GM23338 (cell line): Measurements from ENCODE around the gene DNAJC13.

Experiments
- EZH2 ChIP-seq: fragments of 200-600 bp; sonication (generic); IDR thresholded peaks from one replicate; pipeline ENCODE4 v1.8.0; 2017; ENCODE audit warnings: antibody characterized with exemption, mild to moderate bottlenecking, low read depth; ENCODE audit not compliant: unreplicated experiment
- EZH2phosphoT487 ChIP-seq: fragments of 200-600 bp; sonication (generic); IDR thresholded peaks from one replicate; pipeline ENCODE4 v1.8.1; 2018; ENCODE audit warnings: antibody characterized with exemption; ENCODE audit not compliant: unreplicated experiment
- POLR2AphosphoS5 ChIP-seq: IDR thresholded peaks from 2 replicates; pipeline ENCODE4 v1.6.1; 2016; ENCODE audit warnings: antibody characterized with exemption, low read depth

DNA sequence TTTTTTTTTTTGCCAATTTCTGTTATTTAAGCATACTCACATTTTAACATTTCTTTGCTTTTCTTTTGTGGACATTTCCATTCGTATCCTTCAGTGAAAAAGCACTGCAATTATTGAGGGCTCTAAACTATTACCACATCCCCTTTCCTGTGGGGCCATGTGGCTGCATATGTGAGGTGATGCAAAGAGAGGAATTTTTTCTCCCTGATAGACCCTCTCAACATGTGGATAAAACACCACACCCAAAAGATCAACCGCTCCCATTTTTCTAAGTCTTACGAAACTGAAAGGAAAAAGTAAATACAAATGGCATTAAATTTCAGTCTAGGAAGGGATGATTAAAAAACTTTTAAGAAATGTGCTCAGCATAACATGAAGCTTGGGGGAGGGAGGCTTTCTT lies 68.8 kb downstream of the DNAJC13 start:
- no peak for TF ChIP-seq POLR2AphosphoS5
- no peak for TF ChIP-seq EZH2phosphoT487
- no peak for TF ChIP-seq EZH2
